Glutamatergic neuron (in vitro differentiated cells): Measurements from ENCODE around the gene NCR2. TPM values are rescaled to one million over a fixed set of nuclear protein-coding genes. Genes with fewer than 3 reads are reported as not detected.

Experiments
- DNase-seq: peaks from one replicate; pipeline ENCODE4 v3.0.0; 2022
- H3K27ac Mint-ChIP-seq: one replicate; pipeline ENCODE4 v1.8.0; 2020; ENCODE audit warnings: mild to moderate bottlenecking, mixed read lengths, inconsistent platforms; ENCODE audit not compliant: unreplicated experiment
- H3K27me3 Mint-ChIP-seq: one replicate; pipeline ENCODE4 v1.8.0; 2020; ENCODE audit warnings: mild to moderate bottlenecking, moderate library complexity, mixed read lengths, inconsistent platforms; ENCODE audit not compliant: unreplicated experiment
- H3K36me3 Mint-ChIP-seq: one replicate; pipeline ENCODE4 v1.8.0; 2020; ENCODE audit warnings: mild to moderate bottlenecking, mixed read lengths, inconsistent platforms; ENCODE audit not compliant: unreplicated experiment
- H3K4me1 Mint-ChIP-seq: one replicate; pipeline ENCODE4 v1.8.0; 2020; ENCODE audit warnings: mild to moderate bottlenecking, low read depth, mixed read lengths, inconsistent platforms; ENCODE audit not compliant: unreplicated experiment
- H3K4me3 Mint-ChIP-seq: one replicate; pipeline ENCODE4 v1.8.0; 2020; ENCODE audit warnings: mild to moderate bottlenecking, mixed read lengths, inconsistent platforms; ENCODE audit not compliant: unreplicated experiment
- H3K9me3 Mint-ChIP-seq: one replicate; pipeline ENCODE4 v1.8.0; 2020; ENCODE audit warnings: mild to moderate bottlenecking, moderate library complexity, mixed read lengths, inconsistent platforms; ENCODE audit not compliant: unreplicated experiment
- CTCF ChIP-seq: fragments of 200-600 bp; sonication (generic); IDR thresholded peaks from one replicate; pipeline ENCODE4 v1.5.0; 2021; ENCODE audit not compliant: partially characterized antibody, unreplicated experiment
- total RNA-seq: library from RNA; stranded (reverse); fragmentation: NEBNext Ultra II Directional; extraction: Animal tissue kit (Norgen Biotek cat#: 25700); gene quantifications from one replicate; pipeline ENCODE4 v1.2.1, GENCODE V29; 2021; ENCODE audit not compliant: unreplicated experiment

Gene NCR2
- total RNA-seq, 1 donor from 2014 or later = not detected

DNA sequence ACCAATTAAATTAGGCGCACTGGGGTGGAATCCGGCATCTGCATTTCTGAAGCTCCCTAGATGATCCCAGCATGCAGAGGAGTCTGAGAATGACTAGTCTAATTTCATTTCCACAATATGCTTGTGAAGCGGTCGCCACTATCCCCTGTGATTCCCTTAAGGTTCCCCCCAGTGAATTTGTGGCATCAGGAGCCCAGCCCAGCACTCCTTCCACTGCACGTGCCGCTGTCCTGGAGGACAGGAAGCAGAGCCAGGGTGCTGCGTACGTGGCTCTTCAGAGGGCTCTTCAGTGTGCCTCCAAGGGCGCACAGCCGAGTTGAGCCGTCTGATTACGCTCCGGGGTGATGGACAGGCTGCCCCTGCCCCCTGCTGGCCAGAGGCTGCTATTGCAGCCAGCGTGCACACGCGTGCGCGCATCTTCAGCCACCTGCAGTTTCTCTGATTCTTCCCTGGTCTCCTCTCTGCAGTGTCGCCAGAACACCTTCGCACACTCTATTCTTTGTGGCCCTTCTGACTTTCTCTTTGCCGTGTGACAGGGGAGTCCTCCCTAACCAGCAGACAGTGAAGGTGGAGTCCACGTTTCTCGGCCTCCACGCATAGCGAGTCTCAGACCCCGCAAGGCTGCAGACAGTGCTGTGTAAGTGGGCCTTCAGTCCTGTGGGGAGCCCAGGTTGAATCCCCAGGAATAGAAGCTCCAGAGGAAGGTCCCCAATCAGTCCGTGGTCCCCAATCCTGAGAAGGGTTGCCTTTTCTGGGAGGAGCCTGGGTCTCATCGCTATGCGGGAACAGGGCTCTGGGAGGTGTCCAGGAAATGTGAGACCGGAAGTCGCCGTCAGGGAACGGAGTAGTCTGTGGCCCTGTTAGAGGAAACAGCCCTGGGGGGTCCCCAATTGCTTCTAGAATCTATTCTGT is 16.5 kb upstream of the NCR2 start:
- H3K27me3 Mint-ChIP-seq = peaks cover 2% of the 10 kb centered on the region
- no peak overlapping the region for H3K27ac Mint-ChIP-seq
- no peaks in the 10 kb centered on the region for H3K9me3 Mint-ChIP-seq
- peaks cover 3% of the 10 kb centered on the region for H3K4me1 Mint-ChIP-seq
- H3K4me3 Mint-ChIP-seq = no peak overlapping the region
- DNase-seq = peak; percentile 88
- peak; percentile 100 for TF ChIP-seq CTCF
- H3K36me3 Mint-ChIP-seq = no peaks in the 10 kb centered on the region

- no peak for TF ChIP-seq CTCF
- Mint-ChIP-seq H3K4me1 (peaks cover 3% of the 10 kb centered on the region), H3K9me3 (no peaks in the 10 kb centered on the region), H3K36me3 (no peaks in the 10 kb centered on the region), H3K27ac (no peak overlapping the region), H3K4me3 (no peak overlapping the region), H3K27me3 (peaks cover 2% of the 10 kb centered on the region)
- no peak for DNase-seq
Measured at GRCh38 chr6:41321183-41321582, 14.2 kb upstream of the NCR2 start.

- H3K27me3 Mint-ChIP-seq = no peaks in the 10 kb centered on the region
- H3K27ac Mint-ChIP-seq = no peak overlapping the region
- TF ChIP-seq CTCF = no peak
- no peaks in the 10 kb centered on the region for H3K36me3 Mint-ChIP-seq
- no peaks in the 10 kb centered on the region for H3K9me3 Mint-ChIP-seq
- DNase-seq = no peak
- H3K4me3 Mint-ChIP-seq = no peak overlapping the region
- H3K4me1 Mint-ChIP-seq = no peaks in the 10 kb centered on the region
Measured at GRCh38 chr6:41325446-41326066, 9.9 kb upstream of the NCR2 start.

- H3K36me3 Mint-ChIP-seq = no peaks in the 10 kb centered on the region
- no peak for DNase-seq
- H3K4me3 Mint-ChIP-seq = no peak overlapping the region
- no peak overlapping the region for H3K27ac Mint-ChIP-seq
- no peaks in the 10 kb centered on the region for H3K27me3 Mint-ChIP-seq
- H3K4me1 Mint-ChIP-seq = no peaks in the 10 kb centered on the region
- TF ChIP-seq CTCF = no peak
- no peaks in the 10 kb centered on the region for H3K9me3 Mint-ChIP-seq
Measured at GRCh38 chr6:41326092-41326491, 9.3 kb upstream of the NCR2 start.

DNA sequence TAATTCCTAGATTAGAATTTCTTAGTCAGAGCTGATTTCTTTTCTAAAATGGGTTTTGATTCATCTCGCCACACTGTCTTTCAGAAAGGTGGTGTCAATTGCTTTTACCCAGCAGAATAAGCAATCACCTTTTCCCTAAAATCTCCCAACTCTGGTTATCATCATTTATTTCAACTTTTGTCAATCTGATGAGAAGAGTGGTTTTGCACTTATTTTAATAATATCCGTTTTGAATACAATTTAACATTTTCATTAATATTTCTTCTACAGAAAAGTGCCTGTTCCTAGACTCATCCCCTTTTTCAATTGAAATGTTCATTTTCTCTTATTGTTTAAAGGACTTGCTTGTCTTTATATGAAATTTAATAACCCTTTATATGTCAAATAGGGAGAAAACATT is 8.2 kb upstream of the NCR2 start:
- DNase-seq = no peak
- H3K4me3 Mint-ChIP-seq = no peak overlapping the region
- H3K4me1 Mint-ChIP-seq = peaks cover 2% of the 10 kb centered on the region
- no peak for TF ChIP-seq CTCF
- peaks cover 2% of the 10 kb centered on the region for H3K27me3 Mint-ChIP-seq
- H3K36me3 Mint-ChIP-seq = no peaks in the 10 kb centered on the region
- H3K9me3 Mint-ChIP-seq = no peaks in the 10 kb centered on the region
- no peak overlapping the region for H3K27ac Mint-ChIP-seq
